ENCODE results near the gene FGF9.

FGF9 gene

DNA sequence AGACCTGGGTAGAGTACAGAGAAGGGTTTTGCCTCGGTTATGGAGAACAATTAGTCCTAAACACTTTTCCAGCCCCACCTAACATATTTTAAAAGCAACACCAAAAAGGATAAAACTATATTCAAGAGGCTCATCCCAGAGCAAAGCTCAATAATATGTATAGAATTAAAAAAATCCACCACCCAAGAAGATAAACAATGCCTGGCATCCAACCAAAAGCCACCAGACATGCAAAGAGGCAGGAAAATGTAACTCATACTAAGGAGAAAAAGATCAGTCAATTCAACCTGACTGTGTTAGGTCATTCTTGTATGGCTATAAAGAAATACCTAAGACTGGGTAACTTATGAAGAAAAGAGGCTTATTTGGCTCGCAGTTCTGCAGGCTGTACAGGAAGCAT, 39.3 kb downstream of the FGF9 start:
- no peak for DNase-seq (ENCODE audit: low spot score)

- DNase-seq (ENCODE audit: low spot score): no peak
These were observed 46.9 kb downstream of the FGF9 start for GRCh38 chr13:21717817-21718216.

DNA sequence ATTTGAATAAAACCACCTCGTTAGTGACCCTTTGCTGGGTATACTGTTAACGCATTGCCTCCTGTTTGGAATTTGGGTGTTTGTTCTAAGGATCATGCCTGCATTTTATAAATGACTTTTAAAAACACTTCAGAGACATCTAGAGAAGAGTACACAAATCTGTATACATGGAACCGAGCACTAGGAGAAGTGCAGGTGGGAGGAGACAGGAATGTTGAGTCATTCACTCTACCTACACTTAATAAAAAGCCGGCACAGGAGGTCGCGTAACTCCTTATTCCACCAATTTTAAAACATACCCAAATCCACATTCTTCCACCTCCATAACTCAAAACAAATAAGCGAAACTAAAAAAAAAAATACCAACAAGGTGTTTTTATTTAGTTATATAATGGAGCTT, 48.6 kb downstream of the FGF9 start:
- no peak for DNase-seq (ENCODE audit: low spot score)

- no peak for DNase-seq (ENCODE audit: low spot score)
These were observed 53.1 kb downstream of the FGF9 start for GRCh38 chr13:21723807-21724505.

DNA sequence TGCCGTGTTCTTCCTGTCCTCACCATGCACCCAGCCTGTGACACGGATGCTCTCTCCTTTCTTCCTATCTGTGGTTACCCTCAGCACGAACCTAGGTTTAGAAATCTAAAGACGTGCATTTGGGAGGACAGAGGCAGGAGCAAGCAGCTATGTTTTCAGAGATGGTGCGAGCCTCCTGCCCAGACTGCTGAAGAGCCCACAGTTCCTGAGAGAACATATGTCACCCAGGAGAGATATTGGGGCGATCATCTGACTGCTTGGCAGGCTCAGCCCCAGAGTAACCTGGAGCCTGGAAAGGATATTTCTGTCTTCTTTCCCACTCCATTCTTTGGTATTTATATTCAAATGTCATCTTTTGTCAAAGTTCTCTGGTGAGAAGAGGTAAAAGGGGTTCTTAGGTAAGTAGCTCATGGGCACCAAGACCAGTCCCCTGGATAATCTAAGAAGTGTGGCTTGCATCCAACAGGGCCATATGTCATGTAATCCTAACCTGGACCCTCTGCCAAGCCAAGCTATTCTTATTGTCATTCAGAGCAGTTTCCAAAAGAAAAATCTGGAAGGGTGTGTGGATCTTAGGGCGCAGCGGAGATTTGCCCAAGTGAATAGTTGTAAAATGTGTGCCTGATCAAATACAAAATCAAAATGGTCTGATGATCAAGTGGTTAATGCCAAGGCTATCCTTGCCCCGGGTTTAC, 59.5 kb downstream of the FGF9 start:
- DNase-seq (ENCODE audit: low spot score): no peak

GRCh38 chr13:21733475-21734263, 62.8 kb downstream of the FGF9 start:
- DNase-seq (ENCODE audit: low spot score): no peak

DNA sequence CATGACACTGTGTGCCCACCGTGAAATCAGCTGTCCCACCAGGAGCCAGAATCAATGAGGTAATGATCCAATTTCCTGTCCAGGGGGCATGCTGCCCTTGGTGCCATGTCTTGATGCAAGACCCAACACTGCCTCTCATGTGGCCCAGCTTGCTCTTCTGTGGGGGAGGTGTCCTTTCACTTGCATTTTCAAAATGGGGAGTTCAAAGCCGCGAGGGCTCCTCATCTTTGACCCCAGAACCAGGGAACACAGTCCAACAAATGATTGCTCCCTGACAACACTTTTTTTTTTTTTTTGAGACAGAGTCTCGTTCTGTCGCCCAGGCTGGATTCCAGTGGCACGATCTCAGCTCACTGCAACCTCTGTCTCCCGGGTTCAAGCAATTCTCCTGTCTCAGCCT, 64.1 kb downstream of the FGF9 start:
- no peak for DNase-seq (ENCODE audit: low spot score)

DNA sequence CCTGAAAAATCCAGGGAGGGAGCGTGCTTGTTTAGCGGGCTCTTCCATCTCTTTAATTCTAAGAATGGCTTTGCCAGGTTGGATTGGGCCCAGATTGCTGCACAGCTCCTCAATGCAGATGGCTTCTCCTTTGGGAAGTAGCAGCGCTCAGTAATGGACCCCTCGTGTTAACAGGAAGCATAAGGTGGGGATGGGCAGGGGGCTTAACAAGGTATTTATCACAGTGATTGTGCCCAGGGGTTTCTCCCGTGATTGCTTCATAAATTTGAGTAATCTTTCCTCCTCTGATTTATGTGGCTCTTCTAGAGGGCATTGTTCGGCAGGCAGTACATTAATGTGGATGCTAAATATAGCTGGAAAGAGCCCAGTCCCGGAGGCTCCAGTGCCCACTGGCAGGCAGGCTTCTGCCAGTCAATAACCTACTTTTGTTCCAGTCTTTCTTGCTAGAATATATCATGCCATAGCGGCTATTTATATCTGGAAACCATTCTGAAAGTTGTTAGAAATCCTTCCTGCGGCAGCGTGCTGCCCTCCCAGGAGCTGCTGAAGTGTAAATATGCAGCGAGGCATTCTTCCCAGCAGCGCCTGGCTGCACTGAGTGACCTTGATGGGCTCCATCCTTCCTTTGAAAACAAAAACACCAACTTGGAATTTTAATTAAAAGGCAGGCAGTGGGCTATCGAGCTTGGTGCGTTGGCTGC, 65.0 kb downstream of the FGF9 start:
- DNase-seq (ENCODE audit: low spot score): no peak

DNA sequence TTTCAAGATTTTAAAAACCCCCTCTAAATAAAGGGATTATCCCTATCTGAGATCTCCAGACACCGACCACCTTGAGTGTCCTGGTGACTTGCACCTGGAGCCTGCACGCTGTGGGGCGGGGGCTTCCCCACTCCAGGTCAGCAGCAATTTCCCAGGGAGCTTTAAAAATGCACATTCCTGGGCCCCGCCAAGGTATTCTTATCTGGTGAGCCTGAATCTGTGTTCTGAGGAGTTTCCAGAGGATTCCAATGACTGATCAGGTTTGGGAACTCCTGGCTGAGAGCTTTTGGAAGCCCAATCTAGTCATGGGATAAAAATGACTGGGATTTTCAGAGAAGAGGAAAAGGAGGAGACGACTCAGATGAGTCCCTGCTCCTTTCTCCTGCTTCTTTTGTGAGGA, 66.1 kb downstream of the FGF9 start:
- DNase-seq (ENCODE audit: low spot score): no peak

GRCh38 chr13:21738630-21739029, 67.8 kb downstream of the FGF9 start:
- DNase-seq (ENCODE audit: low spot score): no peak

GRCh38 chr13:21739771-21740170, 68.9 kb downstream of the FGF9 start:
- DNase-seq (ENCODE audit: low spot score): no peak

GRCh38 chr13:21741396-21741979, 70.6 kb downstream of the FGF9 start:
- no peak for DNase-seq (ENCODE audit: low spot score)

DNA sequence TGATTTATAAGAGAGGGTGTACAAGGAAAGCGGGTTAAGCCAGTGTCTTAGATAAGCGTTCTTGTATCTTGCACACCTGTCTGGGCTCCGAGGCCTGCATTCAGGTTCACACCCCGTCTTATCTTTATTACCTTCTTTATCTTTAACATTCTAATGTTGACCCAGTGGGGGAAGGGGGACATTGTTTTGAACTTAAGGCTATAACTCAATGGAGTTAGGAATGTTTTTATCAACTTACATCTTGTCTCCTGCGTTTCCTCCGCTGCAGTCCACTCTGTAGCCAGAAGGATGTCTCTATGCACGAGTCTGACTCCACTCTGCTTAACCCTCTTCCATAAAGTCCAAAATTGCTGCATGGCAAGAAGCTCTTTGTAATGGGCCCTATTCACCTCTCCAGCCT, 71.2 kb downstream of the FGF9 start:
- no peak for DNase-seq (ENCODE audit: low spot score)

- DNase-seq (ENCODE audit: low spot score): no peak
These were observed 73.3 kb downstream of the FGF9 start for GRCh38 chr13:21744149-21744548.

- DNase-seq (ENCODE audit: low spot score): no peak
These were observed 74.4 kb downstream of the FGF9 start for GRCh38 chr13:21745307-21745706.

DNA sequence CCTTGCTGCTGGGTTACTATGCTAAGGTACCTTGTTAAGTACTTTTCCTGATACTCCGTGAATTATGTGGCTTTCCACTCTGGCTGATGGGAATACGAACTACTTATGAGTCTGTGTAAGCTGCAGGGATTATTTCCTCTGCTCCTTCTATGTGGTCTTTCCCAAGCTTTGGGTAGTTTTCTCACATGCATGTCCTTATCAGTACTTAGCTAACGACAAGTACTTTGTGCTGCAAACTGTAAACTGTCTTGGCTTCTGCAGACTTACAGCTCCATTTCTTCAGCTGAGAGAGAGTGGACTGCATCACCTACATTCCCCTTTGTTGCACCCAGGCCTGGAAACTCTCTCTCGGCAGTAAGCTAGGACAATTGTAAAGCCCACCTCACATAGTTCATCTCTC, 76.6 kb downstream of the FGF9 start:
- no peak for DNase-seq (ENCODE audit: low spot score)

- no peak for DNase-seq (ENCODE audit: low spot score)
These were observed 77.3 kb downstream of the FGF9 start for GRCh38 chr13:21748166-21748565.

DNA sequence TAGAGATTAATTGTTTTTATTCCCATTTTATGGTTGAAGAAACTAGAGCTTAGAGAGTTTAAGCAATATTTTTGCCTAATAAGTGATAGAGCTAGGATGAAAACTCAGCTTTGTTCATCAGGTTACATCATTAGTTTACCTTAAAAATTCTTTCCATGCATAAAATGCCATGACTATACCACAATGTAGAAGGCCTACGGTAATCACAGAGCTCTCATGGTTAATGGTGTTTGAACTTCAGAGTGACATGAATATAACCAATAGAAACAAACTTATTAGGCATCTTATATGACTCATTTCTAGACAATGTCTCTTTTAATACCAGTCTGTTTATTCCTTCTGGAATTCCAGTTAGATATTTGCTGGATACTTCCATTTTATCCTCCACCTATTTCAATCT, 78.5 kb downstream of the FGF9 start:
- no peak for DNase-seq (ENCODE audit: low spot score)

- no peak for DNase-seq (ENCODE audit: low spot score)
These were observed 81.6 kb downstream of the FGF9 start for GRCh38 chr13:21752501-21752900.

GRCh38 chr13:21753117-21753729, 82.3 kb downstream of the FGF9 start:
- DNase-seq (ENCODE audit: low spot score): no peak
